Fibroblast of lung (primary cell): ENCODE data around the gene SLC16A6. TPM values are rescaled to one million over a fixed set of nuclear protein-coding genes. Genes with fewer than 3 reads are reported as not detected.

Experiments
- DNase-seq, 2 donors: peaks; one replicate each; pipeline versions ENCODE4 v3.0.0 to v3.0.0-alpha.2; 2010; ENCODE audit warnings: low read depth in 2 of 2
- H2AFZ ChIP-seq: 2 replicates; pipeline ENCODE4 v1.5.1; 2012; ENCODE audit warnings: low read length, control low read depth, inconsistent platforms
- H3K27ac ChIP-seq: 2 replicates; pipeline ENCODE4 v1.5.1; 2011; ENCODE audit warnings: low read length, control low read depth; ENCODE audit not compliant: insufficient read depth
- H3K27me3 ChIP-seq: 2 replicates; pipeline ENCODE4 v1.5.1; 2011; ENCODE audit warnings: mild to moderate bottlenecking, low read length; ENCODE audit not compliant: control insufficient read depth, insufficient read depth
- H3K36me3 ChIP-seq: 2 replicates; pipeline ENCODE4 v1.5.1; 2011; ENCODE audit warnings: low read length; ENCODE audit not compliant: control insufficient read depth, insufficient read depth
- H3K4me1 ChIP-seq: 2 replicates; pipeline ENCODE4 v1.5.1; 2011; ENCODE audit warnings: low read length; ENCODE audit not compliant: control insufficient read depth, insufficient read depth; ENCODE audit errors: extremely low read depth
- H3K4me2 ChIP-seq: 2 replicates; pipeline ENCODE4 v1.5.1; 2011; ENCODE audit warnings: low read length, control low read depth; ENCODE audit not compliant: insufficient read depth; ENCODE audit errors: extremely low read depth
- H3K4me3 ChIP-seq, 4 experiments: fragments of 200-600 bp in 1 of 4; sonication (generic) in 1 of 4; replicated peaks in 1 of 4; 2 replicates each; pipeline ENCODE4 v1.5.1; 2011 to 2016; ENCODE audit warnings: low read length in 4 of 4, low read depth in 3 of 4, mild to moderate bottlenecking in 3 of 4, control low read depth in 2 of 4, inconsistent platforms in 1 of 4, mixed read lengths in 1 of 4; ENCODE audit not compliant: insufficient read depth in 1 of 4; ENCODE audit errors: control extremely low read depth in 1 of 4
- H3K79me2 ChIP-seq: 2 replicates; pipeline ENCODE4 v1.5.1; 2012; ENCODE audit warnings: mild to moderate bottlenecking, low read length, inconsistent platforms; ENCODE audit not compliant: control insufficient read depth, insufficient read depth
- H3K9ac ChIP-seq: 2 replicates; pipeline ENCODE4 v1.5.1; 2011; ENCODE audit warnings: mild to moderate bottlenecking, low read length, control low read depth; ENCODE audit not compliant: insufficient read depth
- H3K9me3 ChIP-seq: 2 replicates; pipeline ENCODE4 v1.5.1; 2012; ENCODE audit warnings: low read depth, low read length; ENCODE audit not compliant: control insufficient read depth, insufficient read depth
- H4K20me1 ChIP-seq: 2 replicates; pipeline ENCODE4 v1.5.1; 2011; ENCODE audit warnings: low read length; ENCODE audit not compliant: control insufficient read depth, insufficient read depth; ENCODE audit errors: extremely low read depth
- CTCF ChIP-seq, 2 donors: IDR thresholded peaks in 1 of 2; conservative IDR thresholded peaks in 1 of 2; 1 replicate in 1 of 2; 2 replicates in 1 of 2; pipeline ENCODE4 v1.5.1; 2011 to 2012; ENCODE audit warnings: low read length in 2 of 2, control low read depth in 1 of 2, inconsistent platforms in 1 of 2, low read depth in 1 of 2, mild to moderate bottlenecking in 1 of 2
- EZH2 ChIP-seq: IDR thresholded peaks from 2 replicates; pipeline ENCODE4 v1.5.1; 2012; ENCODE audit warnings: low read length, control low read depth, mild to moderate bottlenecking; ENCODE audit errors: missing control alignments
- polyA plus RNA-seq, 2 donors: library from polyadenylated mRNA; depleted of rRNA in 1 of 2; stranded (reverse) in 1 of 2; unstranded in 1 of 2; fragments of >200 nt; gene quantifications; 2 replicates each; pipeline ENCODE4 v1.2.1, GENCODE V29; 2011 to 2012; ENCODE audit warnings: missing spikeins in 1 of 2
- total RNA-seq: library from RNA; depleted of rRNA; stranded (reverse); fragments of >200 nt; gene quantifications from 2 replicates; pipeline ENCODE4 v1.2.1, GENCODE V29; 2014

SLC16A6 gene
- total and polyA plus RNA-seq, 2 donors (not counting 1 experiment from before 2014, with no cell fraction given) = 1.7 to 8.3 TPM

- Histone ChIP-seq H4K20me1 (no peaks in the 10 kb centered on the region), H3K4me3 (no peak overlapping the region), H3K36me3 (no peaks in the 10 kb centered on the region), H3K79me2 (no peaks in the 10 kb centered on the region), H3K4me1 (no peaks in the 10 kb centered on the region), H3K9ac (no peak overlapping the region), H3K27me3 (no peaks in the 10 kb centered on the region), H3K27ac (no peak overlapping the region), H2AFZ (no peak overlapping the region), H3K9me3 (no peaks in the 10 kb centered on the region), H3K4me2 (no peak overlapping the region)
- TF ChIP-seq CTCF (conservative IDR thresholded peaks at IDR 0.05 in 1 of 2, IDR thresholded peaks at IDR 0.05 in 1 of 2; ENCODE audit: low read depth in 1 of 2, low read length in 2 of 2) = no peak
- no peak for TF ChIP-seq EZH2
- DNase-seq = no peak
Measured at GRCh38 chr17:68329331-68329730, 38.4 kb upstream of the SLC16A6 start.

GRCh38 chr17:68328676-68329075 is 37.7 kb upstream of the SLC16A6 start:
- Histone ChIP-seq H4K20me1 (no peaks in the 10 kb centered on the region), H3K9ac (no peak overlapping the region), H3K9me3 (no peaks in the 10 kb centered on the region), H3K79me2 (no peaks in the 10 kb centered on the region), H2AFZ (no peak overlapping the region), H3K27me3 (no peaks in the 10 kb centered on the region), H3K27ac (no peak overlapping the region), H3K4me3 (no peak overlapping the region), H3K4me2 (no peak overlapping the region), H3K4me1 (no peaks in the 10 kb centered on the region), H3K36me3 (no peaks in the 10 kb centered on the region)
- TF ChIP-seq EZH2 (no peak), CTCF (conservative IDR thresholded peaks at IDR 0.05 in 1 of 2, IDR thresholded peaks at IDR 0.05 in 1 of 2; ENCODE audit: low read depth in 1 of 2, low read length in 2 of 2) (no peak)
- DNase-seq = no peak

GRCh38 chr17:68327823-68328557 is 37.1 kb upstream of the SLC16A6 start:
- TF ChIP-seq EZH2 = no peak
- no peak for TF ChIP-seq CTCF (conservative IDR thresholded peaks at IDR 0.05 in 1 of 2, IDR thresholded peaks at IDR 0.05 in 1 of 2; ENCODE audit: low read depth in 1 of 2, low read length in 2 of 2)
- no peak overlapping the region for H3K27ac ChIP-seq

More at GRCh38 chr17:68327823-68328557, 37.1 kb upstream of the SLC16A6 start:
- Histone ChIP-seq H3K4me2 (no peak overlapping the region), H2AFZ (no peak overlapping the region), H4K20me1 (no peaks in the 10 kb centered on the region), H3K4me3 (no peak overlapping the region), H3K4me1 (no peaks in the 10 kb centered on the region), H3K9ac (no peak overlapping the region), H3K79me2 (no peaks in the 10 kb centered on the region), H3K36me3 (no peaks in the 10 kb centered on the region), H3K27me3 (no peaks in the 10 kb centered on the region), H3K9me3 (no peaks in the 10 kb centered on the region)
- DNase-seq = no peak
